HG03432 (cell line): Measurements from ENCODE around the gene BFAR.
A peak's percentile ranks its signal among the peaks of the same experiment; 100 is the strongest.
"Not testable (repeated sequence)": the region's sequence is repeated elsewhere in the genome, so short reads cannot be mapped to it uniquely, and the experiment has no call there.

ENCODE experiments used
- ATAC-seq: cut with Tn5 transposase; IDR thresholded peaks from one replicate; pipeline ENCODE4 v1.9.1; 2021; ENCODE audit warnings: mild to moderate bottlenecking, moderate library complexity; ENCODE audit not compliant: unreplicated experiment

BFAR gene

DNA sequence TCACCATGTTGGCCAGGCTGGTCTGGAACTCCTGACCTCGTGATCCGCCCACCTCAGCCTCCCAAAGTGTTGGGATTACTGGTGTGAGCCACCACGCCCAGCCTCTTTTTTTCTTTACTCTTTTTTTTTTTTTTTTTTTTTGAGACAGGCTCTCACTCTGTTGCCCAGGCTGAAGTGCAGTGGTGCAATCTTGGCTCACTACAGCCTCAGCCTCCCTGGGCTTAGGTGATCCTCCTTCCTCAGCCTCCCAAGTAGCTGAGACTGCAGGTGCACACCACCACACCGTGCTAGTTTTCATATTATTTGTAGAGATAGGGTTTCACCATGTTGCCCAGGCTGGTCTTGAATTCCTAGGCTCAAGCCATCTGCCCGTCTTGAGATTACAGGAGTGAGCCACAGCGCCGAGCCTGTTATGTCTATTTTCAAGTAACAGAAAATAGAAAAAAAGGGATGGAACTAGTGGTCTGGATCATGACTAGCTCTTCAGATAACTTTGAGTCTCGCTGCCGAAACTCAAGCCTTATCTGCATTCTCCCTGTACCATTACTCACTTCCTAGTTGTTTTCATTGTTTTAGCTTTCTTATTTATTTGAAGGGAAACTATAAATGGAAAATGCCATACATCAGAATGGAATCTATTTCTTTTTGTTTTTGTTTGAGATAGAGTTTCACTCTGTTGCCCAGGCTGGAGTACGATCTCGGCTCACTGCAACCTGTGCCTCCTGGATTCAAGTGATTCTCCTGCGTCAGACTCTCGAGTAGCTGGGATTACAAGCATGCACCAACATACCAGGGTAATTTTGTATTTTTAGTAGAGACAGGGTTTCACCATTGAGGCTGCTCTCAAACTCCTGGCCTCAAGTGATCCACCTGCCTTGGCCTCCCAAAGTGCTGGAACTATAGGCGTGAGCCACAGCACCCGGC, 53.4 kb downstream of the BFAR start:
- ATAC-seq: not testable (repeated sequence)

- not testable (repeated sequence) for ATAC-seq
These were observed 61.4 kb downstream of the BFAR start, which contains the start of gene PLA2G10 for GRCh38 chr16:14694129-14694528. TSS of gene PLA2G10 (minus strand) at chr16:14694308. CDS start at chr16:14694229, 79 bp downstream.

DNA sequence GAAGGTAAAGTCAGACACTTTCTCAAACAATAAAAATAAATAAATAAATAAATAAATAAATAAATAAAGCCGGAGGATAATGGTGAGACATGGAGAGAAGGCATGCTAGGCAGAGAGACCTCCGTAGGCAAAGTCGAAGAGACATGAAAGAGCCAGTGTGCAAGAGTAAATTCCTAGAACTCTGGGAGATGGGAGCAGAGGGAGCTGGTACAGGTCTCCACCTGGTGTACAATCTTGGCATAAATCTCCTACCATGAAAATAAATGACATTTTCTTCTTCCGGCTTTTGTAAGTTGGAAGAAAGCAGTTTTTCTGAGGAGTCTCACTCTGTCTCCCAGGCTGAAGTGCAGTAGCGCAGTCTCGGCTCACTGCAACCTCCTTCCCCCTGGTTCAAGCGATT, 69.1 kb downstream of the BFAR start:
- ATAC-seq: not testable (repeated sequence)

- not testable (repeated sequence) for ATAC-seq
These were observed 69.9 kb downstream of the BFAR start for GRCh38 chr16:14702672-14703071.

DNA sequence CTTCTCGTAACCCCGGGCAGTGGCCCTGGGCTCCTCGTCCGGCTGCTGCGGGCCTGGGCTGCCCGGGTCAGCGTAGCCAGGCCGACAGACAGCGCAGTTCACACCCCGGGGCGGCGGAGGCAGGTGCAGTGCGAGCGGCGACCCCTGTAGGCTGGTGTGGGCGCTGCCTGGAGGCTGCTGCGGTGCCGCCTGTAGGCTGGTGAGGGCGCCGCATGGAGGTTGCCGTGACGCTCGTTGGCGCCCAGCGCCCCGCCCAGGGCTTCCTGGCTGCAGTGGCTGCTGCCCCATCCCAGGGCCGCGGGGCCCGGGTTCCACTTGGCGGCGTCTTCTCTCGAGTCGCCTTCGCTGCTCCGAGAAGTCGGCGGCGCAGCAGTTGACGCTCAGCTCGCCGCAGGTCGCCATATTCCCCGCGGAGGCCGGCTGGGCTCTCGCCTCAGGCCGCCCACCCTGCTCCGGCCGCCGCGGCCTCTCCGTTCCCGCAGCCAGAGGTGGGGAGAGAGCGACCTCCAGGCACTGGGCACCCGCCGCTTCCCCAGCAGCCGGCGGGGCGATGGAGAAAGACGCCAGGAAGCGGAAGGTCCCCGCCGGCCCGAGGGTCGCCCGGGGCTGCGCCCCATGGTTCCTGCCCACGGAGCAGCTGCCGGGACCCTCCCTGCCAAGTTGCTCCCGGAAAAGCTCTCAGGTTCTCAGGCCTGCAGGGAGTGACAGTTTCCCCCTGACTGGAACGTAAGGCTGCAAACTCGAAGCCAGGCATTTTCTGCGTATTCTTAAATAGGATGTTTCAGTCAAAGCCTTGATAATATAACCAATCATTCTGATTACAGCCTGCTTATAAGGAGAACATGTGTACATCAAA, 70.6 kb downstream of the BFAR start, which contains the start of gene NPIPA3:
TSS of gene NPIPA3 (plus strand) at position 256 of the 856 bp plus-strand sequence. CDS start 5,533 bp downstream, outside the sequence.
- peak; percentile 99 for ATAC-seq
